Nasal cavity respiratory epithelium epithelial cell of viscerocranial mucosa (primary cell): ENCODE measurements around the gene TMCC2. TPM values are rescaled to one million over a fixed set of nuclear protein-coding genes. Genes with fewer than 3 reads are reported as not detected.

ENCODE experiments used
- total RNA-seq: library from RNA; depleted of rRNA; stranded (reverse); fragments of >200 nt; gene quantifications from 2 replicates; pipeline ENCODE4 v1.2.3, GENCODE V29; 2014

TMCC2 gene, protein sequence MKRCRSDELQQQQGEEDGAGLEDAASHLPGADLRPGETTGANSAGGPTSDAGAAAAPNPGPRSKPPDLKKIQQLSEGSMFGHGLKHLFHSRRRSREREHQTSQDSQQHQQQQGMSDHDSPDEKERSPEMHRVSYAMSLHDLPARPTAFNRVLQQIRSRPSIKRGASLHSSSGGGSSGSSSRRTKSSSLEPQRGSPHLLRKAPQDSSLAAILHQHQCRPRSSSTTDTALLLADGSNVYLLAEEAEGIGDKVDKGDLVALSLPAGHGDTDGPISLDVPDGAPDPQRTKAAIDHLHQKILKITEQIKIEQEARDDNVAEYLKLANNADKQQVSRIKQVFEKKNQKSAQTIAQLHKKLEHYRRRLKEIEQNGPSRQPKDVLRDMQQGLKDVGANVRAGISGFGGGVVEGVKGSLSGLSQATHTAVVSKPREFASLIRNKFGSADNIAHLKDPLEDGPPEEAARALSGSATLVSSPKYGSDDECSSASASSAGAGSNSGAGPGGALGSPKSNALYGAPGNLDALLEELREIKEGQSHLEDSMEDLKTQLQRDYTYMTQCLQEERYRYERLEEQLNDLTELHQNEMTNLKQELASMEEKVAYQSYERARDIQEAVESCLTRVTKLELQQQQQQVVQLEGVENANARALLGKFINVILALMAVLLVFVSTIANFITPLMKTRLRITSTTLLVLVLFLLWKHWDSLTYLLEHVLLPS
- total RNA-seq = 0.34 and 8.5 TPM in 2 replicates

DNA sequence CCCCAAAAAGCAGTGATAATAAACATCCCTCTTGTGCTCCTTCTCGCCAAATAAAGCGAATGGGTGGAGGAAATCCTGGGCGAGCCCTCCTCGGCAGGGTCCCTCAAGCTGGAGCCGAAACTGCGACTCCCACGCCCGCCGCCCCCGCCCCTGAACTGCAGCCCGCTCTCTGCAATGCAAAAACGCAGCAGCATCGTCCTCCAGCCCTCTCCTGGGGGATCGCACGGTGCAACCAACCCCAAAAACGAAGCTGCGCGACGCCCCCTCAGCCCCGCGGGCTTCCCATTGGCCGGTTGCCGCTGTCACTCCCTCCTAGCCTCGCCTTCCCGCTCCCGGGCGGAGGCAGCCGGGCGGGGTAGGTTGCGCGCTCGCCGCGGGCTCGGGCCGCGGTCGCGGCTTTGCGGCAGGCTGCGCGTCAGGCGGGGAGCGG, at the start of gene TMCC2:
Gene TMCC2, plus strand, starts transcription at position 363 of the 430 bp plus-strand sequence. CDS start 619 bp downstream, outside the sequence.

DNA sequence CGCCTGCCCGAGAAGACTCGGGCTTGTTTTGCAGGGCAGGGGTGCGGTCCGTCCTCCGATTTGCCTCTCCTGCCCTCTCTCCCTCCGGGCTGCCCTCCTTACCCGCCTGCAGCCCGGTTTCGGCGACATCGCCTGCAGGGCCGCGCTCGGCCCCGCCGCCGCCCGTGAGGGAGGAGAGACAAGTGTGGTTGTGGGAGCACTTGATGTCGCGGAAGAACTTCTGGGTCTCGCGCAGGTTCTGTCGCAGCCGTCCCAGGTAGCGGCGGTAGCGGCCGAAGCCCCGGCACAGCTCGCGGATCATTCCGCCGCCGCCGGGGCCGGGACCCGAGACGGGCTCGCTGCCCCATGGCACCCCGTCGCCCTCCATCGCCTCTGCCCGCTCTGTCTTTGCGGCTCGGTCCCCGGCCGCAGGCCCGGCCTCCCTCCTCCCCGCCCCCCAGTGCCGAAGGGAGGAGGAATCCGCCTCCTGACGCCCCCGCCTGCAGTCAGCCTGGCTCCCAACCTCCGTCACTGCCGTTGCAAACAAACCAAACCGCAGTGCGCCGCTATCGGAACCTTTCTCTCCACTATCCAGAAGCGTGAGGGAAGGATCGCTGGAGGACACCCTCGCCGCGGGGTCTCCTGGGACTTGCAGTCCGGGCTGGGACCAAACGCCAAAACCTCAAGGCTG, 16.4 kb upstream of the TMCC2 start, which contains the start of gene DSTYK:
Gene DSTYK, minus strand, starts transcription at position 534 of the 670 bp plus-strand sequence. Its CDS starts 167 bp downstream, at position 367.

DNA sequence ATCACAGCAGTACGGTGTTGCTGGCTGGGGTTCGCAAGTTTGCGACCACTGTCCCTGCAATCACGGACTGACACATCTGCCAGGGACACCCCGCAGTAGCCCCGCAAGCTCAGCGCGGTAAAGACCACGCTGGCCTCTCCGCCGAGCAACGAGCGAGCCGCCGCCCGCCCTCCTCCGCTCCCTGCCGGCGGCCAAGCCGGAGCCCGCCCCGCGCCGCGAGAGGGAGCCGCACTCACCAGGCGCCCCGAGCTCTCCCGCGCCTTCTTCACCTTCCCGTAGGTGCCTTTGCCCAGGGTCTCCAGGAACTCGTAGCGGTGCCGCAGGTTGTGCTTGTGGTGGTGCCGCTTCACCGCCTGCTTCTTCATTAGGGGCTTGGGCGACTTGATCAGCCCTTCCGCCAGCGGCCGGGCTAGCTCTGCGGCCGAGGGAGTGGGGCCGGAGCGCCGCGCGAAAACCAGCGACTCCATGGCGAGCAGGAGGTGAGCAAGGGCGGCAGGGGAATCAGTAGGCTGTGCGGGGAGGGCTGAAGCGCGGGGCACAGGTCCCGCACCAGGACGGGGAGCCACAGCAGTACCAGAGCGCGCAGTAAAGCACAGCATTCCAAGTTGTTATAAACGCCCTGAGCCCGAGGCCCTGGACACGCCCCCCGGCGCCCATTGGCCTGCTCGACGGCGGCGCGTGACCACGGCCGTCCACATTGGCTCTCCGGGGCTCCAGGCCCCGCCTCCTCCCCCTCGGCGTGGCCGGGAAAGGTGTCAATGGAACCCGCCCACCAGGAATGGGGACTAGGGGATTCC, 93.6 kb downstream of the TMCC2 start, which contains the start of gene NUAK2:
Gene NUAK2, minus strand, starts transcription at position 584 of the 797 bp plus-strand sequence. Its CDS starts 117 bp downstream, at position 467.

Other genes starting within 250 kb of the TMCC2 start
- gene CNTN2, start 184.7 kb upstream of the TMCC2 start, total RNA-seq = not detected in 2 replicates
- 2.1 and 3.0 TPM in 2 replicates for gene TMEM81, start 143.5 kb upstream of the TMCC2 start, total RNA-seq
- 27.5 and 28.0 TPM in 2 replicates for gene RBBP5, start 106.0 kb upstream of the TMCC2 start, total RNA-seq
- gene DSTYK, start 16.2 kb upstream of the TMCC2 start, total RNA-seq = 17.1 and 21.4 TPM in 2 replicates
- 5.5 and 12.0 TPM in 2 replicates for gene NUAK2, start 93.8 kb downstream of the TMCC2 start, total RNA-seq
- gene KLHDC8A, start 129.0 kb downstream of the TMCC2 start, total RNA-seq = not detected in 2 replicates
- gene LEMD1, start 194.1 kb downstream of the TMCC2 start, total RNA-seq = 1.5 and 6.8 TPM in 2 replicates
- 0.68 and 1.1 TPM in 2 replicates for gene BLACAT1, start 228.1 kb downstream of the TMCC2 start, total RNA-seq